ENCODE results near the gene JAK1.

- no peak for TF ChIP-seq POLR2A (IDR thresholded peaks at IDR 0.05; ENCODE audit: low read depth)
- TF ChIP-seq, protein P1, sequence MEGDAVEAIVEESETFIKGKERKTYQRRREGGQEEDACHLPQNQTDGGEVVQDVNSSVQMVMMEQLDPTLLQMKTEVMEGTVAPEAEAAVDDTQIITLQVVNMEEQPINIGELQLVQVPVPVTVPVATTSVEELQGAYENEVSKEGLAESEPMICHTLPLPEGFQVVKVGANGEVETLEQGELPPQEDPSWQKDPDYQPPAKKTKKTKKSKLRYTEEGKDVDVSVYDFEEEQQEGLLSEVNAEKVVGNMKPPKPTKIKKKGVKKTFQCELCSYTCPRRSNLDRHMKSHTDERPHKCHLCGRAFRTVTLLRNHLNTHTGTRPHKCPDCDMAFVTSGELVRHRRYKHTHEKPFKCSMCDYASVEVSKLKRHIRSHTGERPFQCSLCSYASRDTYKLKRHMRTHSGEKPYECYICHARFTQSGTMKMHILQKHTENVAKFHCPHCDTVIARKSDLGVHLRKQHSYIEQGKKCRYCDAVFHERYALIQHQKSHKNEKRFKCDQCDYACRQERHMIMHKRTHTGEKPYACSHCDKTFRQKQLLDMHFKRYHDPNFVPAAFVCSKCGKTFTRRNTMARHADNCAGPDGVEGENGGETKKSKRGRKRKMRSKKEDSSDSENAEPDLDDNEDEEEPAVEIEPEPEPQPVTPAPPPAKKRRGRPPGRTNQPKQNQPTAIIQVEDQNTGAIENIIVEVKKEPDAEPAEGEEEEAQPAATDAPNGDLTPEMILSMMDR (IDR thresholded peaks at IDR 0.05): no peak
- no peak for TF ChIP-seq EP300 (IDR thresholded peaks at IDR 0.05)
Observed at GRCh38 chr1:64836802-64837201, 129.5 kb downstream of the JAK1 start.

Data from esophagus muscularis mucosa (tissue), 4 donors.